GM19240 (cell line): ENCODE measurements around the gene DUT.
"Not testable (repeated sequence)": the region's sequence is repeated elsewhere in the genome, so short reads cannot be mapped to it uniquely, and the experiment has no call there.

Source experiments
- DNase-seq: peaks from one replicate; pipeline ENCODE4 v3.0.0; 2011; ENCODE audit warnings: low spot score; ENCODE audit not compliant: insufficient read length

Gene DUT

DNA sequence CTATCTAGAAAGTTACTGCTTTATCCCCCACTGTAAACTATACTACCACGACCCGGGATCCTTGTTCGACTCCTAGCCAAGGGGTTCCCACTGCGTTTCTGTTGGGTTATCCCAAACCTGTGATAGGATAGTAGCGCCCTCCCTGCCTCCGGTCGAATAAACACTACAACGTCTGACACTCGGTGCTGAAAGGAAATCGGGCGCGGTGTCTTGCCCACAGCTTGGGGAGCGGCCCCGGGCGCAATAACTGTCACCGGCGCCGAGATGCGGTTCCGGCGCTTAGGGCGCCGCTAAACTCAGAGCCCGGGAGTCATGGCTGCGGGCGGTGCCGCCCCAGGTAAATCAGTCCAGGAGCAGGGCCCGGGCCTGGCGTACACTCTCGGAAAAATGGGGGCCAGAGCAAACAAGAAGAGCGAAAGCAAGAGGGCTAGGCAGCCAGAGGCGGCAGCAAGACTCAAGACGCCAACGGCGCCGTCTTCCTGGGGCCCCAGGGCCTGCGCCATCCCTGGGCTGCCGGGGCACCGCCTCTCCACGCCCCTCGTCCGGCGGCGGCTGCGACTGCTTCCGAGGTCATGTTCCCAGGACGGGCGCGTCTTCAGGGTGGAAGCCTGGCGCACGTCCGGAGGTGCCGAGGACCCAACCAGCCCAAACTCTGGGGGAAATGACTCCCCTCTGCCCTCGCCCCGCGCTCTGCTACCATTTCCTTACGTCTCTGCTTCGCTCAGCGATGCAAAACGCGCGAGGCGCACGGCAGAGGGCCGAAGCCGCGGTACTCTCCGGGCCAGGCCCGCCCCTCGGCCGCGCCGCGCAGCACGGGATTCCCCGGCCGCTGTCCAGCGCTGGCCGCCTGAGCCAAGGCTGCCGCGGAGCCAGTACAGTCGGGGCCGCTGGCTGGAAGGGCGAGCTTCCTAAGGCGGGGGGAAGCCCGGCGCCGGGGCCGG, at the start of gene DUT:
Gene DUT (plus strand): TSS at position 575 of the 941 bp plus-strand sequence. CDS start 87 bp downstream, at position 662.
- DNase-seq, result no peak

DNA sequence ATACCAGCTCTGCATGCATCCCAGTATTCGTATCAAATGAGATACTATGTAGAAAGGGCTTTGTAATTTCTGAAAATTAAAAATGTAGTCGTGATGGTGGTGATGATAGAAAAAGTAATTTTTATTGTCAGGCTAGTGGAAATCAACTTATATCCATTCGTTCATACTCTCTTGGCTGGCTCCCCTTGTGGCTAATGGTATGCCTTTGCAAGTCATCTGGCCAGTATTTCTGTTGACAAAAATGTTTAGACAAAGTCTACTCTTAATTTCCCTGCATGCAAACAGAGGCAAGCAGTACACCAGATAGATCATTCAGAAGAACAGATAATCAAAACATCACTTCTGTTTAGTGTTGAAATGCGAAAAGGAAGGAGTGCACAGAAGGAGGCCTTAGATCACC, 49.6 kb upstream of the DUT start:
- DNase-seq, result no peak

DNA sequence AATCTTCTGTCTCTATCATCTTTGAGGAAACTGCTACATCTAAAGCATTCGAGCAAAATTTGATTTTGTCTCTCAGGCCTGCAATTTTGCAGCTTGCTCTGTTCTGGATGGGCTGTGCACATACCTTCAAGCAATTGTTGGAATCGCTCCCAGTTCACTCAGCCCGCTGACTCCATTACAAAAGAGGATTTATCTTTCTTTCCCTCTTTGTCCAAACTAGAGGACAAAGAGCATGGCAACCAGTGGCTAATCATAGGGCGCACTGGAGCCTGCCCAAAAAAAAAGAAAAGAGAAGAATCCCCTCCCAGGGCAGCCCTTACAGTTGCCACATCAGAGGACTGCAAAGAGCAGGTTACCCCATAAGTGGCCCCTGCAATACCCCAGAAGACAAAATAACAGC, 49.0 kb upstream of the DUT start:
- DNase-seq, result no peak

DNA sequence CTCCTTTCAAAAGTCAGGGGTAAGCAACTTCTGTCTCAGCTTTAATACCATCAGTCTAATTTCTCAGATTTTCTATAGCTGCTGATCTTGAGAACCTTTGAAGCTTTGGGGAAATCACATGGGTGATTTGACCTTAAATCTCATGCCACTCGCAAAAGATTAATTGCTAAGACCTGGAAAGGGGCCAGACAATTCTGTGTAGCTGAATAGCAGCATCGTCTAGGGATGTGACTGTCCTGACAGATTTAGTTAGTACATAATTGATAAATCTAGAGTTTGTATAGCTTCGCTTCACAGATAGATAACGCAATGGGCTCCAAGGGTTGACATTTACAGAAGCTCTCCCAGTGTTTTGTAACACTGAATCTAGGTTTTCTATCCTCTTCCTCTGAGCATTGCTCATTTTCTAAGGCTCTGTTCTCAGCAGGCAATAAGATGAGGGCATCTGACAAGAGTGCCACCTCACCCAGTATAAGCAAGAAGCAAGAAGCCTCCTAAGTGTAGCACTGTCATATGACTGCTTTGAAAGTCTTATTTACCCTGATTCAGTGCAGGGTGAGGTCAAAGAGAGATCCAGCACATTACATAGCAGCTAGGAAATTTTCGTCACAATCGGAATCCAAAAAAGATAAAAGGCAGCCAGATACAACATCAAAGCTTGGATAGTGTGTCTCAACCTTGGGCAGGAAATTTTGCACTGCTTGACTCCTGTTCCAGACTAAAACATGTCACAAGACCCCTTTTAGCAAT, 47.7 kb upstream of the DUT start:
- no peak for DNase-seq

DNA sequence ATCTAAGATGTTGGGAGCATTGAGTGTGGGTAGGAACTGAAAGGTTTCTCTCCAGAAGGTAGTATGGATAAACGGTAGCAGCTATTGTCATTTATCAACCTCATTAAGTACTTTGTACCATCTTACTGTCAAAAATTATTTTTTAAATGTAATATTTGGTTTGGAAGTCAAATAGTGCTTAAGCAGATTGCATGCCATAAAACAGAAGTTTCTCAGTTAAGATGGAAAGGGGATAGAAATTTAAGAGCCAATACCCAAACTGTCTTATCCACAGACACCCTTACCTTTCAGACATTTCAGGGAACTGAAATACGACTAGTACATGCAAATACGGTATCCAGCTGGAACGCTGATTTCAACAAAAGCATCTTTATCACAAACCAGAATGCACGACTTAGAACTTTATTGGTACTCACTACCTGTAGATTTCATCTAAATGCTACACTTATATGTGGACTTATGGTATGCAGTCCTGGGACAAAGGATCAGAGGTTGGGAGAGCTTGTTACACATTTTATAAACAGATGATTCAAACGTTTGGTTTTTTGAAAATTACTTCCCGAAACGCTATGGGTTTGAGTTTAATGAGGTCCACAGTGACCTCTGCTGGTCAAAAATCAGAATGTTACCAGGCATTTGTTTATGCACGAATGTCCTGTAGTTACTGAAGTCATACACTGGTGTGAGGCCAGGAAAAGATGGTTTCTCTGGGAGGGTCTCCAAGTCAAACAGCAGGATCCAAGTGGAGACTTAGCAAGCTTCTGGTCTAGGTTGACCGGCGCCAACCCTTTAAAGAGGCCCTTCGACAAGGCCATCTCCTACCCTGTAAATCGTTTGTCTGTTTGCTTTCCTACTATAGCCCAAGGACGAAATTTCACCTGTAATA, 45.7 kb upstream of the DUT start:
- DNase-seq, result peak; percentile 29

DNA sequence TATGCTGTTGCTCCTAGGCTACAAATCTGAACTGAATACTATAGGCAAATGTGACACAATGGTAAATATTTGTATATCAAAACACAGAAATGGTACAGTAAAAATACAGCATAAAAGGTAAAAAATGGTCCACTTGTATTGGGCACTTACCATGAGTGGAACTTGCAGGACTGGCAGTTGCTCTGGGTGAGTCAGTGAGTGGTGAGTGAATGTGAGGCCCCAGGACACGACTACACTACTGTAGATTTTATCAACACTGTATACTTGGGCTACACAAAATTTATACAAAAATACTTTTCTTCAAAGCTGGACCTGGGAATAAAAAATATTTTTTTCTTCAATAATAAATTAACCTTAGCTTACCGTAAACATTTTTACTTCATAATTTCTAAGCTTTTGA, 41.6 kb upstream of the DUT start:
- no peak for DNase-seq

DNA sequence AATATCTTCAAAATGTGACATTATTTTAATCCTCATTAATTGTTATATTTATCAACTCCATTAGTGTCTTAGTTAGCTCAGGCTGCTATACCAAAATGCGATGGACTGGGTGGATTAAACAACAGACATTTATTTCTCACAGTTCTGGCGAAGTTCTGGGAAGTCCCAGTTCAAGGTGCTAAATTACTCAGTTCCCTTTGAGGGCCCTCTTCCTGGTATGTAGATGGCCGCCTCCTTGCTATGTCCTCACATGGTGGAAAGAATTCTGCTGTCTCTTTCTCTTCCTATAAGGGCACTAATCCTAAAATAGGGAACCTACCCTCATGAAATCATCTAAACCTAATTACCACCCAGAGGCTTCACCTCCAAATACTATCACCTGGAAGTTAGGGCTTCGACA, 38.8 kb upstream of the DUT start:
- DNase-seq, result no peak

DNA sequence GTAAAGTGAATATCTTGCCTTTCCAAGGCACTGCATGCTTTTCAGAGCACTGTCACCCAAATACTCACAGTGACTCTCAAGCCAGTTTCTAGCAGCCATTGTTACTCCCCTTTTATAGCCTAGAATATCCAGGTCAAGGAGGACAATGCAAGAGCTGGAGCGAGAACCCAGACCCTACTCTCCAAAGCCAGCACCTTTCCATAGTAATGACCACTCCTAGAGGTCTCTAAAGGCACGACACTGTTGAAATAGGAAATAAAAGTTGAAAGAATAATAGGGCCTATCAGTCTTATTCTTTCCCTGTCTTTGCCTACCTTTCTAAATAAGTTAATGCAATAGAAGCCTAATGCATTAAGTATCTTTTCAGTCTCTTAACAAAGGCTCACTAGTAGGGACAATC, 33.6 kb upstream of the DUT start:
- no peak for DNase-seq

DNA sequence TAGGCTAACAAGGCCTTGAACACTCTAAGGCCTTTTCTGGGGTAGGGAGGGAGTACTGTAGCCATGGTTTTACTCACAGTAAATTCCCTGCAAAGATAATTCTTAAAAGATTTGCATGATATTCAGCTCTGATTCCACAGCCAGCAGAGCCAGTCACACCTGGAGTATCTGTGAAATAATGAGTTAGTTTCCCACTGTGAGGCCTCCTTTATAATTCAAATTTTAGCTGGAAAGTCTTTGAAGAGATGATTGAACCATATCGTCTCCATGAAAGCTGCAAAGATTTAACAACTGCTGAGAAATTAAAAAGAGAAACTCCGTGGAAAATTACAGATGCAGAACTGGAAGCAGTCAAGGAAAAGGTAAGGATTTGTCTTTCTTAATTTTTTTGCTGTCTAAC, 32.3 kb upstream of the DUT start:
- DNase-seq, result no peak

DNA sequence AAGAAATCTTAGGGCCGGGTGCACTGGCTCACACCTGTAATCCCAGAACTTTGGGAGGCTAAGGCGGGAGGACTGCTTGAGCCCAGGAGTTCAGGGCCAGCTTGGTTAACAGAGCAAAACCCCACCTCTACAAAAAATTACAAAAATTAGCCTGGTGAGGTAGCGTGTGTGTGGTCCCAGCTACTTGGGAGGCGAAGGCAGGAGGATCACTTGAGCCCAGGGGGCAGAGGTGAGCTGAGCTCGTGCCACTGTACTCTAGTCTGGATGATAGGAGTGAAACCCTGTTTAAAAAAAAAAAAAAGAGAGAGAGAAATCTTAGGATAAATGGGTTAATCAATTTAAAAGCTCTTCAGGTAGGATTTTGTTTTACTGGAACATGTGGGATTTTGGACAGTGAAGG, 31.2 kb upstream of the DUT start:
- no peak for DNase-seq

DNA sequence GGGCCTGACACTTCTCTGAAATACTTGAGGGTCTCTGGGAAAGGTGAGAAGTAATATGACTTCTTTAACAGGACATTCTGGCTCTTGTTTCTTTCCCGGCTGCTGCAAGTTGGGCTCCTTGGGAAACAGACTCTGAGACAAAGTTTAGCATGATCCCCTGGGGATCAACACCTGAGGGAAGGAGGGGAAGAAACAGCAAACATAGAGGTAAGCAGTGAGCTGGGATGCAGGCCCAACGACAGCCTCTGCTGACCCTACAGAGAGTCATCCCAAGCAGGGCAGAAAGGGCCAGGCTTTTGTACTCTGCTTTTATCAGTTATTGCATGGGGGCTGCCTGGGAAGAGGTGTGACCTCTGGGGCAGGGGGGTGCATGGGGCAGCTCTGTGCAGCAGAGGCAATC, 26.8 kb upstream of the DUT start:
- DNase-seq, result no peak

DNA sequence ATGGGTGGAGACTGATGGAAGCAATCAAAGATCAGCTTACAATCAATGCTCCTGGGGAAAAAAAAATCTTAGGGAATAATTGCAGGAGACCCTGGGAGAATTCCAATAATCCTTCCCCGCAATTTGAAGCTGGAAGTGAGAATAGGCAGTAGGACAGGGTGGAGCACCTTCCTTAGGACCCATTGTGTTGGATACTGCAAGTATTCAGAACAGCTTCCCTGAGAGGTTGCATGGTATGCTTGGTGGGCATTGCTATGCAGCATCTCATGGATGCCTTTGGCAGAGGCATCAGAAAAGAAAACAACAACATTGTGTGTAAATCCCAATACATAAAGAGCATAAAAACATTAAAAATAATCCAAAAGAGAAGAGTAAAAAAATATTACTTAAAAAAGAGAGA, 24.6 kb upstream of the DUT start:
- DNase-seq, result no peak

DNA sequence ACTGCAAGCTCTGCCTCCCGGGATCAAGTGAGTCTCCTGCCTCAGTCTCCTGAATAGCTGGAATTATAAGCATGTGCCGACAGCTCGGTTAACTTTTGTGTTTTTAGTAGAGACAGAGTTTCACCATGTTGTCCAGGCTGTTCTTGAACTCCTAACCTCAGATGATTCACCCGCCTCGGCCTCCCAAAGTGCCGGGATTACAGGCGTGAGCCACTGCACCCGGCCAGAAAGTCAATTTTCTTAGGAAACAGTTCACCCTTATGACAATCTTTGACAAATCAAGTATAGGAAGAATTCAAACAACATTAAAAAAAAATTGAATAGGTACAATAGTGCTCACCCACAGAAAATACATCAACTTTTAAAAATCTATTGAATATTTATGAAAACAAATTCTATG, 23.6 kb upstream of the DUT start:
- DNase-seq, result no peak

DNA sequence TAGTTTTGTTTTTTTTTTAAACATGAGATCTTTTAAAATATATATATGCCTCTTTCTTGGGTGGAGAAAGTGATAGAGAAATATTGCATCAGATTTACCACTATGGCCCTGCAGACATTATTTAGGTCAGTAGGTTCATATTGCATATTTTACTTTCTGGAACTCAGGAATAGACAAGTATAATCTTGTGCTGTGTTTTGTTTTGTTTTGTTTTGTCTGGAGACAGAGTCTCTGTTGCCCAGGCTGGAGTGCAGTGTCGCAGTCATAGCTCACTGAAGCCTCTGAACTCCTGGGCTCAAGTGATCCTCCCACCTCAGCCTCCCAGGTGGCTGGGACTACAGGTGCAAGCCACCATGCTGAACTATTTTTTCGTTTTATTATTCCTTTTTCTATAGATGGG, 21.5 kb upstream of the DUT start:
- no peak for DNase-seq

DNA sequence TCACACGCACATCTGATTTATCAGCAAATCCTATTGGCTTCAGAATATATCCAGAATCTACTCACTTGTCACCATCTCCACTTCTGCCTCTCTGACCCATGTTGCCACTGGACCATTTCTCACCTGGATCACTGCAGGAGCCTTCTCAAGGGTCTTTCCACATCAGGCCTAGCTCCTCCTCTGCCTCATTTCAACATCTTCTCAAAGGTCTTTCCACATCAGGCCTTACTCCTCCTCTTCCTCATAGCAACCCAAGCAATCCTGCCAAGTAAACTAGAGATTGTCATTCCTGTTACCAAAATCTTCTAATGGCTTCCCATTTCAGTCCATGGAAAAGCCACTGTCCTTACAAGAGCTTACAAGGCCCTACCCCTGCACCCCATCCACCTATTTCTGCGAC, 18.0 kb upstream of the DUT start:
- no peak for DNase-seq

DNA sequence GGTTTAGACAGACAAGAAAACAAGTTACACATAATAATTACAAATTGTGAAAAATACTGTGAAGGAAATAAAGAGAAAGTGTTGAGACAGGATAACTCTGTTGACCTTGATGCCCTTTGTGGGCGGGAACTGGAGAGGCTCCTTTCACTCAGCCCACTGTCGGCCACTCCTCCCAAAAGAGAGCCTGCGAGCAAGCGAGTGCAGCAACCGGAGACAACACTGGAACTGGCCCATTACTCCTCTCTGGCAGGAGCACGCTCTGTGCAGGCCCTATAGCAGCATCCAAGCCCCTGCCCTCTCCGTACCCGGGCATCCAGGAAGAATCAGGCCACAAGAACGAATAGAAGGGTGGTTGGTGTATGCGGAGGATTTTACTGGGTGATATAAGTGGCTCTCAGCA, 16.2 kb upstream of the DUT start:
- no peak for DNase-seq

DNA sequence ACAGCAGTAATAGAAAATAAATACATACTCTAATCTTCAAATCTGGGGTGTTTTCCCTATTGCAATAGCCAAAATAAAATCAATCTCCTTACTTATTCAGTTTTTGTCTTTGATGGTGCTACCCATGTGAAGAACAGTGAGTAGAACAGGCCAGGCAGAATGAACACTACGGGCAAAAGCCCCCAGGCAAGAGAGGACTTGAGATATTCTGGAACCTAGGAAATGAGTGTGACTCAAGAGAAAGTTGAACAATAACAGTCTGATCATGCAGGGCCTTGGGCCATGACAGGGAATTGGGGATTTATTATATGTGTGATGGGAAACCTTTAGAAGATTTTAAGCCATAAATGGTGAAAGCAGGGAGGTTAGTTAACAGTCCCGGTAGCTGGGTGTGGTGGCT, 14.0 kb upstream of the DUT start:
- no peak for DNase-seq

DNA sequence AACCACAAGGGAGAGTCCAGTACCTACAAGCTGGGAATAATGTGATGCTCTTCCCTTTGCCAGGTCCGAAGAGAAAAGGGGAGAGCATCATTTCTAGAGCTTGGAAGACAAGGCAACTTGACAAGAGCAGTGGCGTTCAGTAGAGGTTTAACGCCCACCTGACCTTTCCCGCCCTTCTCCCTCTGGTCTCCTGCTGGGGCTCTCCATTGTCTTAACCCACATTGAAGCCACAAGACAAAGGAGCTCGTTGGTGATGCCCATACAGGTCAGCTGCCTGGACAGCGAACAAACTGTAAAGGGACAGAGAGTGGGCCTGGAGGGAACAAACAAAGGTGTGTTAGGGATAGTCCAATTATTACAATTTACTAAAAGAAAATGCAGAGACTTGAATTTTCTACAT, 13.1 kb upstream of the DUT start:
- no peak for DNase-seq

DNA sequence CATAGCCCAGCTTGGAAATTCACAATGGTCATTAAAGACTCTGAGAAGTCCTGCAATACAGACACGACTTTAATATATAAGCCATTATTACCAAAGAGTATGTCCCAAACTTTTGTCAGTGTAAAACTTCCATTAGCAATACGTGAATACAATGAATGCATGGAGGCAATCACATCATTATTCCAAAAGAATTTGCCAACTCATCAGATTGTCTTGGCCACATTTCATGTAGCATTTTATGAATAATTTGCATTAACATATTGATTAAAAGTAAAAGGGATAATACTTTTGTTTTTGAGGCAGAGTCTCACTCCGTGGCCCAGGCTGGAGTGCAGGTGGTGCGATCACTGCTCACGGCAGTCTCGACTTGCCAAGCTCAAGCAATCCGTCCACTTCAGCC, 7.9 kb upstream of the DUT start:
- DNase-seq, result no peak

DNA sequence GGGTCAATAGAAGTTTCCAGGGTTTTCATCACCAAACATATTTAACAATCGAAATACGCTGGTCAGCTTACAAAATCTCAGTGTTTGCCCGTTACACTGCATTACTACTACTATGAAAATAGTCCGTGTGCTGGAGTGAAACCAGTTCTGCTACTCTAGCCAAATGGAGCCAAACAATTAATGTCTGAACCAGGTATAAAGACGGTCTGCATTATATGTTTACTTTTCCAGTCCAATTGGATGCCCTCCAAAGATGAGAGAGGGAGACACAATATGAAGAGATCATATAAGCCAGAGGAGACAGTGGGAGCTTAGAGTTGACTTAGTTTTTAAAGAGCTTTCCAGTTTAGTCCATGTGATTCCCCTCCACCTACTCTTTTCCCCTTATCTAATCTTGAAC, 6.3 kb upstream of the DUT start:
- DNase-seq, result no peak

DNA sequence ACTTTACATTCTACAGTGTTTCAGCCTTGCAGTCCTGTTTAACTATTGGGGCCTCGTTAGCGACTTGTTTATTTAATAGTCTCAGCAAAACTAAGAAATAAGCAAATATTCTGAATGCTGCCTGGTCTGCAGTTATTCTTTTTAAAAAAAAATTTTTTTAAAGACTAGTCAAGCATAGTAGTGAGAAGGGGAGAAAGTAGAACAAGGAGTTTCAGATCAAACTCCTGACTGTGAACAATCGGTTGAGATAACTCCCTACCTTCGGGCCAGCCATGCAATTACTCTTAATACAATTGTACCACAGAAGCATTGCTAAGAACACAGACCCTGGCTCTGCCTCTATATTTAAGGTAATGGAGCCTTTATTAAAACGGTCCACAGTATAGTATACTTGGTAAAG, 5.8 kb upstream of the DUT start:
- no peak for DNase-seq

DNA sequence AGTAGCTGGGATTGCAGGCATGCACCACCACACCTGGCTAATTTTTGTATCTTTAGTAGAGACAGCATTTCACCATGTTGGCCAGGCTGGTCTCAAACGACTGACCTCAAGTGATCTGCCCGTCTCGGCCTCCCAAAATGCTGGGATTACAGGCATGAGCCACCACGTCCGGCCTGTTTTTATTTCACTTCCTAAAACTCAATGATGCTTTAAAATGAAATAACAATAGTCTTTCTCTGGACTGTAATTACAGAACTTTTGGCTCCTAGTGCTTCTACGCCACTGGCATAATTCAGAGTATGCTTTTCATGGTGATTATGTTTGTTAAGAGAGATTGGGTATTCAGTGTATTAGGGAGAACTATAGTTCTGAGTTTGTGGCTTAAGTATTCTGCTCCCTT, 5.0 kb upstream of the DUT start:
- not testable (repeated sequence) for DNase-seq
